ENCODE data around the gene CASKIN2.
"Not testable (repeated sequence)": the region's sequence is repeated elsewhere in the genome, so short reads cannot be mapped to it uniquely, and the experiment has no call there.

CASKIN2 gene

DNA sequence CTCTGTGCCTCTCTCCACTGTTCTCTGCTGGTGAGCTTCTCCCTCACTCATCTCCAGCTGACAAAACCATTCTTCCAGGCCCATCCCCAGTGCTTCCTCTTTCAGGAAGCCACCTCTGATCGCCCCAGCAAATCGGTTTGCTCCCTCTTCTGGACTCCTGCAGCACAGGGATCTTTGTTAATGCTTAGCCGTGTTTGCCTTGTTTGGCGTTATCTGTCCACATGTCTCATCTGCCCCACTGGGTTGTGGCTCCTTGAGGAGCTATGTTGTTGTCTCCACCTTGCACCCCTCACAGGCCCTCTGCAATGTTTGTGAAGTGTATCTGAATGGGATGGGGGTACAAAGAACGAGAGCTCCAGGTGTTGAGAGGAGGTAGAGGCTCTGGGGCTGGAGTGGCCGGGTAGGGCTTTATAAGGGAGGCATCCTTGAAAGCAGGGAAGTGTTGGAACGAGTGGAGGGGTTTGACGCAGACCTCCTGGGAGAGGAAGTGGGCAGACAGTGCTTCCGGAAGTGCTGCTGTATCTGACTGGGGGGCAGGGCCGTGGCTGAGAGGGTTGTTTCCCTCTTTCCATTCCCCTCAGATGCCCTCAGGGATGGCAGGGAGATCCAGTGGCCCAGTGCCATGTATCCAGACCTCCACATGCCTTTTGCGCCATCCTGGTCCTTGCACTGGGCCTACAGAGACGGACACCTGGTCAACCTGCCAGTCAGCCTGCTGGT, 27.8 kb downstream of the CASKIN2 start:
- Histone ChIP-seq H3K4me1 (ENCODE audit: control insufficient read depth, insufficient read depth, low read length) (peaks cover 23% of the 10 kb centered on the region), H3K9ac (ENCODE audit: low read length) (no peak overlapping the region)

DNA sequence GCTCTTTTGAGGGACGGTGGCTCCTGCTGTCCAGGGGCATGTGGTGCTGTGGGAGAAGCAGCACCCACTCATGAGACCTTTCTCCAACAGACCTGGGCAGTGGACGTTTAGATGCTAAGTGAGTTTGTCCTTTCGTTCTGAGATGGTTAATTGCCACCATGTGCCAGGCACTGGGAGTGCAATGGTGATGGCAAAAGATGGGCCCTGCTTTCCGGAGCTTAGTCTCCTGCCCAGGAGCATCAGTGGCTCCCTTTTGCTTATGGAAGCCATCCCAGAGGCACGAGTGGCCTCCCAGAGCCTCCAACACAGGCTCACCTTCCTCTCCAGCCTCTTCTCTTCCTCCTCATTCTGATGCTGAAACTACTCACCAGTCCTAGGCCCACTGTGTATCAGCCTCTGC, 28.4 kb downstream of the CASKIN2 start:
- no peak overlapping the region for H3K9ac ChIP-seq (ENCODE audit: low read length)

More for the DNA sequence above, 27.8 kb downstream of the CASKIN2 start:
- Histone ChIP-seq H3K4me3 (ENCODE audit: low read length) (no peak overlapping the region), H3K27me3 (ENCODE audit: control insufficient read depth, insufficient read depth, low read length) (no peaks in the 10 kb centered on the region), H3K9me3 (ENCODE audit: control insufficient read depth, low read length) (no peaks in the 10 kb centered on the region), H3K36me3 (ENCODE audit: control insufficient read depth, insufficient read depth, low read length) (peaks cover 16% of the 10 kb centered on the region)

DNA sequence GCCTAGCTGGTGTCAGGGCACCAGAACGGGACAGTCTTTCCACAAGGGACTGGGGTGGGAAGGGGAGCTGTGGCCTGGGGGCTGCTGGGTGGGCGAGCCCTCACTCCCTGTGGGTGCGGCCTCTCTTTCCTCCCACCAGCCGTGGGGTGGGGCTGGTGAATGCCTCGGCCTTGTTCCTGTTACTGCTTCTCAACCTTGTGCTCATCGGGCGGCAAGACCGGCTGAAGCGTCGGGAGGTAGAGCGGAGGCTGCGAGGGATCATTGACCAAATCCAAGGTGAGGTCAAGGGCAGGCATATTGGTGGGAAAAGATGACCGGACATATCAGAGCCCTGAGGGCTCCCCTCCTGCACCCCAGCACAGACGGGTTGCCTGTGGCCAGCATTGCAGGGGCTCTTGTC, 29.2 kb downstream of the CASKIN2 start:
- H3K36me3 ChIP-seq (ENCODE audit: control insufficient read depth, insufficient read depth, low read length) = peaks cover 9% of the 10 kb centered on the region
- H3K4me1 ChIP-seq (ENCODE audit: control insufficient read depth, insufficient read depth, low read length) = peaks cover 23% of the 10 kb centered on the region

More for the DNA sequence above, 28.4 kb downstream of the CASKIN2 start:
- Histone ChIP-seq H3K9me3 (ENCODE audit: control insufficient read depth, low read length) (no peaks in the 10 kb centered on the region), H3K36me3 (ENCODE audit: control insufficient read depth, insufficient read depth, low read length) (peaks cover 11% of the 10 kb centered on the region), H3K27me3 (ENCODE audit: control insufficient read depth, insufficient read depth, low read length) (no peaks in the 10 kb centered on the region), H3K4me3 (ENCODE audit: low read length) (no peak overlapping the region), H3K4me1 (ENCODE audit: control insufficient read depth, insufficient read depth, low read length) (peaks cover 23% of the 10 kb centered on the region)

DNA sequence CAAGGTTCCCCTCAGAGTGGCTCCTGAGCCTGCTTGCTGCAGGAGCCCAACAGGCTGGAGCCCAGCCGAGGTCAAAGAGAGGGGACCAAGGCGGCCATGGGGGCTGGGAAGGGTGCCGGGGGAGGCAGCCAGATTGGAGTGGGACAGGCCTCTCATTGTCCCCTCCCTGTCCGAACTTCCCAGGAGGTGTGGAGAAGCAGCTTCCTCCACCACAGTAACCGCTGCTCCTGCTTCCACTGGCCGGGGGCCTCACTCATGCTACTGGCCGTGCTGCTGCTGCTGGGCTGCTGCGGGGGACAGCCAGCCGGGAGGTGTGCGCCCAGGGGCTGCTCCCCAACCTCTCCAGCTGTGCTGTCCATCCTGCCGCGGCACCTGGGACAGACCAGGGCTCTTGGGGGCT, 29.6 kb downstream of the CASKIN2 start:
- Histone ChIP-seq H3K9ac (ENCODE audit: low read length) (no peak overlapping the region), H3K9me3 (ENCODE audit: control insufficient read depth, low read length) (no peaks in the 10 kb centered on the region), H3K36me3 (ENCODE audit: control insufficient read depth, insufficient read depth, low read length) (peaks cover 9% of the 10 kb centered on the region), H3K4me3 (ENCODE audit: low read length) (no peak overlapping the region), H3K4me1 (ENCODE audit: control insufficient read depth, insufficient read depth, low read length) (peaks cover 19% of the 10 kb centered on the region), H3K27me3 (ENCODE audit: control insufficient read depth, insufficient read depth, low read length) (no peaks in the 10 kb centered on the region)

More for the DNA sequence above, 29.2 kb downstream of the CASKIN2 start:
- Histone ChIP-seq H3K9ac (ENCODE audit: low read length) (no peak overlapping the region), H3K9me3 (ENCODE audit: control insufficient read depth, low read length) (no peaks in the 10 kb centered on the region), H3K4me3 (ENCODE audit: low read length) (no peak overlapping the region), H3K27me3 (ENCODE audit: control insufficient read depth, insufficient read depth, low read length) (no peaks in the 10 kb centered on the region)

DNA sequence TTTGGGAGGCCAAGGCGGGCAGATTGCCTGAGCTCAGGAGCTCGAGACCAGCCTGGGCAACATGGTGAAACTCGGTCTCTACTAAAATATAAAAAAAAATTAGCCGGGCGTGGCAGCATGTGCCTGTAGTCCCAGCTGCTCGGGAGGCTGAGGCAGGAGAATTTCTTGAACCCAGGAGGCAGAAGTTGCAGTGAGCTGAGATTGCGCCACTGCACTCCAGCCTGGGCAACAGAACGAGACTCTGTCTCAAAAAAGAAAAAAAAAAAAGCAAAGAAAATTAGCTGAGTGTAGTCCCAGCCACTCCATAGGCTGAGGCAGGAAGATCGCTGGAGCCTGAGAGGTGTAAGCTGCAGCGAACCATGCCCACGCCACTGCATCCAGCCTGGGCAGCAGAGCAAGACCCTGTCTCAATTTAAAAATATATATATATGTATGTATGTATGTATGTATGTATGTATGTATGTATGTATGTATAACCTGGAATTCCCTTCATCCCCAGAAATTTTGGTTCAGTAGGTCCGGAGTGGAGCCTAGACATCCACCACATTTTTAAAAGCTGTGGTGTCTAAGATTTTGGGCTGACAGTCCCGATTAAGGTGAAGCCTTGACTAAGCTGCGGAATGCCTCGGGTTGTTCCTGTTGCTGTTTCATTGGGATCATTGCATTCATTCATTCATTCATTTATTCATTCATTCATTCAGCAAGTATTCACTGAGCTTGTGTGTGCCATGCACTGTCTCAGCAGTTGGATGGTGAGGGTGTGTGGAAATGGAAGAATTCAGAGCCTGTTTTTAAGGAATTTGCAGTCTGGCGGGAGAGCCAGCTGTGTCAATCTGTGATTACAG, 33.0 kb downstream of the CASKIN2 start:
- Histone ChIP-seq H3K4me1 (ENCODE audit: control insufficient read depth, insufficient read depth, low read length) (peaks cover 6% of the 10 kb centered on the region), H3K36me3 (ENCODE audit: control insufficient read depth, insufficient read depth, low read length) (peaks cover 6% of the 10 kb centered on the region), H3K9ac (ENCODE audit: low read length) (no peak overlapping the region), H3K27me3 (ENCODE audit: control insufficient read depth, insufficient read depth, low read length) (no peaks in the 10 kb centered on the region), H3K4me3 (ENCODE audit: low read length) (no peak overlapping the region), H3K9me3 (ENCODE audit: control insufficient read depth, low read length) (no peaks in the 10 kb centered on the region)

DNA sequence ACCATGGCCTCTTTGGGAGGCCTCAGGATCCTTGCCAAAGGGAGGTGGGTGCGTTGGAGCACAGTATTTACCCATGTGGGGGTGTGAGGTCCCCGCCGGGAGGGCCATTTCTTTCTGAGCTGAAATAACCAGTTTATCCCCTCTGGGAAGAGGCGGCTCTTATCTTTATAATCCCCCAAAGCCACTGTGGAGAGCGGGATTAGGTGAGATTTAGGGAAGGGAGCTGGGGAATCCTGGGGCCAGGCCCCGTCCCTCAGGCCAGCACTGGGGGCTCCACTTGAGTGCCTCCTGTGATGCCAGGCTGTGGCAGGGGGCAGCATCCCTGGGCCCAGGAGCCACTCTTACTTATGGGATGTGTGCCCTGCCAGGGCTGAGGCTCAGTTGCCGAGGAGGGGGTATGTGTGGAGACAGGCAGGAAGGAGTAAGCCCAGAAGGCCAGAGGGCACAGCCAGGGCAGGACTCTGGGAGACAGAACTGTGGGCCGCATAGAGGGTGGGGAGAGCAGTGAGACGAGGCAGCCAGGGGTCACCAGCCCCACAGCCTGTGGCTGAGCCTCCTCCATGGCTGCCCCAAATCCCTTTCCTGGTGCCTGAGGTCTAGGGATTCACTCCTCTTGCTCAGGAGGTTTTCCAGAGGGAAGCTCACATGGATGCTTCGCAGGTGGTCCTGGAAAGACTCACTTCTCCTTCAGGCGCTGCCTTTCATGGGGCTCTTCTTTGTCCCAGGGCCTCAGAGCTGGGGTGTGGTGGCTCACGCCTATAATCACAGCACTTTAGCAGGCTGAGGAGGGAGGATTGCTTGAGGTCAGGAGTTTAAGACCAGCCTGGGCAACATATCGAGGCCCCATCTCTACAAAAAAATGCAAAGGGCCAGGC, 33.9 kb downstream of the CASKIN2 start:
- no peaks in the 10 kb centered on the region for H3K36me3 ChIP-seq (ENCODE audit: control insufficient read depth, insufficient read depth, low read length)
- no peaks in the 10 kb centered on the region for H3K27me3 ChIP-seq (ENCODE audit: control insufficient read depth, insufficient read depth, low read length)
- no peak overlapping the region for H3K9ac ChIP-seq (ENCODE audit: low read length)
- peaks cover 12% of the 10 kb centered on the region for H3K4me1 ChIP-seq (ENCODE audit: control insufficient read depth, insufficient read depth, low read length)
- H3K9me3 ChIP-seq (ENCODE audit: control insufficient read depth, low read length) = no peaks in the 10 kb centered on the region
- no peak overlapping the region for H3K4me3 ChIP-seq (ENCODE audit: low read length)

DNA sequence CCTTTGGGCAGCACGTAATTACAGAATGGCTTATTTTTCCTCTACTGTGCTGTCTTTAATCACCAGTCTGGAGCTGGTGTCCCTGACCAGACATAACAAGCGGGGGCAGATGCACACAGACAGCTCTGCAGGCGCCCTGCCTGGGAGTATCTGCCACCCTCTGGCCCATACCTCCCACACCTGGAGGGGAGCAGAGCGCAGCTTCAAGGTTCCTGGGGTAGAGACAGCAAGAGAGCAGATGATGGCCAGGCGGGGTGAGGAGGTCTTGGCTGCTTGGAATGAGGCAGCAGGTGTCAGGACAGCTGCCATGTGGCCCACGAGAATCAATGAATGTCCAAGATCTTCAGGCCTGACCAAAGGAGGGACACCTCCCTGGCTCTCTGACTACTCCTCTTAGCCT, 35.1 kb downstream of the CASKIN2 start:
- H3K27me3 ChIP-seq (ENCODE audit: control insufficient read depth, insufficient read depth, low read length) = no peaks in the 10 kb centered on the region
- no peaks in the 10 kb centered on the region for H3K9me3 ChIP-seq (ENCODE audit: control insufficient read depth, low read length)
- no peaks in the 10 kb centered on the region for H3K36me3 ChIP-seq (ENCODE audit: control insufficient read depth, insufficient read depth, low read length)
- peaks cover 13% of the 10 kb centered on the region for H3K4me1 ChIP-seq (ENCODE audit: control insufficient read depth, insufficient read depth, low read length)
- H3K4me3 ChIP-seq (ENCODE audit: low read length) = no peak overlapping the region
- H3K9ac ChIP-seq (ENCODE audit: low read length) = no peak overlapping the region

DNA sequence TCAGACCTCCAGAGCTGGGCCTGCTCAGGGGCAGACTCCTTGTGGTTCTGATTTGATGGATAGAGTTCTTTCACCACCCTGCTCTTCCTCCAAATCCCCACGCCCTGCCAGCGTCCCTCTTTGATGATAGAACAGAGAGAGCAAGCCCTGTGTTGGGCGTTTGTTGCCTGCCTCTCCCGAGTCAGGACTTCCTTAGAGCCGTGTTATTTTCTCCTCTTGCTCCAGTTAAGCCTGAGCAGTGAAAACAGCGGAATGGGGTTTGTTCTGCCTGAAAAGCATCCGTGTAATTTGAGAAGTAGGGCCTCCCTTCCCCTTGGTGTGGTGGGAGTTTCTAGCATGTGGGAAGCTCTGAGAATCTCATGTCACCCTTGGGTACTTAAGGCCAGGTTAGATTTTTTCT, 36.8 kb downstream of the CASKIN2 start:
- peaks cover 13% of the 10 kb centered on the region for H3K4me1 ChIP-seq (ENCODE audit: control insufficient read depth, insufficient read depth, low read length)
- H3K9ac ChIP-seq (ENCODE audit: low read length) = no peak overlapping the region
- H3K27me3 ChIP-seq (ENCODE audit: control insufficient read depth, insufficient read depth, low read length) = no peaks in the 10 kb centered on the region
- H3K4me3 ChIP-seq (ENCODE audit: low read length) = no peak overlapping the region
- H3K9me3 ChIP-seq (ENCODE audit: control insufficient read depth, low read length) = no peaks in the 10 kb centered on the region
- no peaks in the 10 kb centered on the region for H3K36me3 ChIP-seq (ENCODE audit: control insufficient read depth, insufficient read depth, low read length)

DNA sequence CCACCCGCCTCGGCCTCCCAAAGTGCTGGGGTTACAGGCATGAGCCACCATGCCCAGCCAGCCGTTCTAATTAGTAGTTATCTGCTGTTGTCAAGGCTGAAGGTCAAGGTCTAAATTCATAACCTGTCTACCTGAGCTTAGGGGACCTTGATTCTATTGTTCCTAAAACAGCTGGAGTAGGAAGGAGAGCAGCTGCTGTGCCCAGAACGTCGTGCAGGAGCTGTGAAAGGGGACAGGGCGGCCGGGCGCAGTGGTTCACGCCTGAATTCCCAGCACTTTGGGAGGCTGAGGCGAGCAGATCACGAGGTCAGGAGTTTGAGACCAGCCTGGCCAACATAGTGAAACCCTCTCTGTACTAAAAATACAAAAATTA, 37.9 kb downstream of the CASKIN2 start:
- H3K4me3 ChIP-seq (ENCODE audit: low read length); H3K9me3 ChIP-seq (ENCODE audit: control insufficient read depth, low read length); H3K9ac ChIP-seq (ENCODE audit: low read length); H3K27me3 ChIP-seq (ENCODE audit: control insufficient read depth, insufficient read depth, low read length); H3K36me3 ChIP-seq (ENCODE audit: control insufficient read depth, insufficient read depth, low read length): not testable (repeated sequence)
- peaks cover 18% of the 10 kb centered on the region for H3K4me1 ChIP-seq (ENCODE audit: control insufficient read depth, insufficient read depth, low read length)

DNA sequence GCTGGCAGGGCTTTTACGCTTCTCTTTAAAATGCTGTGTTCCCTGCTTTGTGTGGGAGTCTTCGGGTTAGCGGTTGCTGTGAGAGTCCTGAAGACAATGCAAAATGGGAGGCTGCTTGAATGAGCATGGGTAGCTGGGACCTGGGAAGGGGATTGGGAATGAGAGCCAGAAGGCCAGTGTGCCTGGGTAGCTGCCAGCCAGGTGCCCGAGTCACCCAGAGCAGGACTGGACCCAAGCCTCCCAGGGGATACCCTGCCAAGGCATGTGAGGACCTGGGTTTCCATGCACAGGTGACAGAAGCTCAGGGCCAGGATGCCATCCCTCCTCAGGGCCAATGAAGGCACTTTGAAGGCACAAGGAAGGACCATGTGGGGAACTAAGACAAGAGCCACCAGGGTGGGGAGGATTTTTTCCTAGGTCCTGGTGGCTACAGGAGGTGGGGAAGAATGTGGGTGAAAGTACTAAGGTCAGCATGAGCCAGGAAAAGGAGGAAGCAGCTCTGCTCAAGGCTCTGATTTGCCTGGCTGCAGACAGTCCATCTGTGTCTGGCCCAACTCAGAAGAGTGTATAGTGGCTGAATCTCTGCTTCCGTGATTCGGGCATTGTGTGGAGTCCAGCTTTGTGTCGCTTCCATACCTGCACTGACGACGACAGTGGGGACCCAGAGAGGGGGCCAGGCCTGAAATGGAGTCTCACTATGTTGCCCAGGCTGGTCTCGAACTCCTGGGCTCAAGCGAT, 38.4 kb downstream of the CASKIN2 start:
- H3K9ac ChIP-seq (ENCODE audit: low read length) = no peak overlapping the region
- H3K27me3 ChIP-seq (ENCODE audit: control insufficient read depth, insufficient read depth, low read length) = no peaks in the 10 kb centered on the region
- no peaks in the 10 kb centered on the region for H3K9me3 ChIP-seq (ENCODE audit: control insufficient read depth, low read length)
- H3K36me3 ChIP-seq (ENCODE audit: control insufficient read depth, insufficient read depth, low read length) = no peaks in the 10 kb centered on the region
- peaks cover 24% of the 10 kb centered on the region for H3K4me1 ChIP-seq (ENCODE audit: control insufficient read depth, insufficient read depth, low read length)
- H3K4me3 ChIP-seq (ENCODE audit: low read length) = no peak overlapping the region

DNA sequence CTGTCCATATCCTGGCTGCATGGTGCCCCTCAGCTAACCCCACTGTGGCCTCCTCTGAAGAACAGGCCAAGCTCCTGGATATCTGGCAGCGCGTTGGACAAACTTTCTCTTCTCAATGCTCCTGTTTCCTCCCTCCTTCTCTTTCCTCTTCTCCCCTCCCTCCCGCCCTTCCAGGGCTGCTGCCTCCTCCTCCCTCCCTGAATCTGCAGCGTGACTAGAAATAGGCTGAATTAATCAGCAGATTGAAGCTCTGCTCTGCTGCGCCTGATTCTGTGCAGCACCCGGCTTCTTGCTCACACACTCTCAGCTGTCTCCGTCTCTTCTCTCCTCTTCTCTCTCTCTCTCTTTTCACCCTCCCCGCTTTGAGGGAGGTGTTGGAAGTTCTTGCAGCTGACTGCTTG, 39.1 kb downstream of the CASKIN2 start:
- no peak overlapping the region for H3K9ac ChIP-seq (ENCODE audit: low read length)
- peaks cover 30% of the 10 kb centered on the region for H3K4me1 ChIP-seq (ENCODE audit: control insufficient read depth, insufficient read depth, low read length)

More for the DNA sequence above, 39.1 kb downstream of the CASKIN2 start:
- no peaks in the 10 kb centered on the region for H3K36me3 ChIP-seq (ENCODE audit: control insufficient read depth, insufficient read depth, low read length)
- H3K4me3 ChIP-seq (ENCODE audit: low read length) = no peak overlapping the region
- no peaks in the 10 kb centered on the region for H3K9me3 ChIP-seq (ENCODE audit: control insufficient read depth, low read length)
- H3K27me3 ChIP-seq (ENCODE audit: control insufficient read depth, insufficient read depth, low read length) = no peaks in the 10 kb centered on the region

Measured in mucosa of stomach (tissue), 1 donor.